Pancreas (tissue), 10 donors: ENCODE data around the gene RBM19. TPM values are rescaled to one million over a fixed set of nuclear protein-coding genes. Genes with fewer than 3 reads are reported as not detected.

ENCODE experiments used
- ATAC-seq, 4 donors: fragments of 200-7000 bp; cut with Tn5 transposase; one replicate each; pipeline versions ENCODE4 v1.8.0 to v1.9.1; 2020; ENCODE audit warnings: mild to moderate bottlenecking in 4 of 4, moderate library complexity in 4 of 4
- DNase-seq, 6 donors: peaks; one replicate each; pipeline ENCODE4 v3.0.0-alpha.2; 2020
- FAIRE-seq: peaks from 2 replicates; lab custom pipeline; 2012; peaks lifted over from hg19 to GRCh38; lab: Jason Lieb, UNC
- H3K27ac ChIP-seq, 4 donors: fragments of 200-600 bp; sonication (generic); 1 replicate in 3 of 4; 2 replicates in 1 of 4; pipeline versions ENCODE4 v1.5.0 to v1.8.0; 2020
- H3K27me3 ChIP-seq, 4 donors: fragments of 200-600 bp; one replicate each; pipeline ENCODE4 v1.8.0; 2021
- H3K36me3 ChIP-seq, 3 donors: fragments of 200-600 bp; sonication (generic) in 1 of 3; one replicate each; pipeline versions ENCODE4 v1.5.0 to v1.8.0; 2020 to 2021
- H3K4me1 ChIP-seq, 3 donors: fragments of 200-600 bp; one replicate each; pipeline ENCODE4 v1.8.0; 2021
- H3K4me3 ChIP-seq, 4 donors: fragments of 200-600 bp; sonication (generic) in 2 of 4; one replicate each; pipeline versions ENCODE4 v1.5.0 to v1.8.0; 2020 to 2021
- H3K9me3 ChIP-seq, 4 donors: fragments of 200-600 bp; one replicate each; pipeline ENCODE4 v1.8.0; 2021
- WGBS, 2 donors: extraction: QIAGEN DNeasy Blood & Tissue Kit; methylation state at CpG; one replicate each; pipeline ENCODE4 v1.1.7; 2013; 5-methylcytosine and 5-hydroxymethylcytosine counted together
- intact Hi-C, 3 donors: fragments of 100-400 bp; cut with DNase I; formaldehyde crosslinking; loops; one replicate each; pipeline versions ENCODE4 v1.11.1 to v1.14.2; 2022
- polyA plus RNA-seq, 2 donors: library from polyadenylated mRNA; stranded (reverse); fragments of 200-250 nt; gene quantifications; one replicate each; pipeline ENCODE4 v1.2.3, GENCODE V29; 2013
- total RNA-seq, 6 donors: library from RNA; stranded (reverse); fragmentation: NEBNext Ultra II Directional in 4 of 6; extraction: Animal tissue kit (Norgen Biotek cat#: 25700) in 4 of 6; gene quantifications; one replicate each; pipeline versions ENCODE4 v1.2.1 to v1.2.4, GENCODE V29; 2021 to 2023
- TF ChIP-seq, protein P1 (sequence below), 4 donors: fragments of 200-600 bp; sonication (generic) in 3 of 4; IDR thresholded peaks; one replicate each; pipeline versions ENCODE4 v1.5.0 to v1.8.0; 2021; ENCODE audit warnings: antibody characterized with exemption in 4 of 4
- donor health status: healthy with polysubstance abuse.
- donor health status: DM: no; HTN: no; CAD: no; lungs with moderate emphysema.
- donor health status: DM: no; HTN: no; CAD: no.
- donor health status: control.
- donor health status: control.
- donor health status: Bipolar disorder and iron deficiency.
- donor health status: DM: yes; HTN: yes; CAD: no.
- donor health status: DM: no; HTN: no; CAD: no.
- donor health status: DM: no; HTN: no; CAD: no.
- donor health status: DM: yes; HTN: yes; CAD: no.

Gene RBM19
- total and polyA plus RNA-seq, 8 donors: 13.9 to 32.2 (median 15.8) TPM

GRCh38 chr12:113846883-113847755 is 119.0 kb downstream of the RBM19 start:
- ATAC-seq: no peak
- Histone ChIP-seq H3K9me3 (no peaks in the 10 kb centered on the region), H3K4me1 (no peaks in the 10 kb centered on the region), H3K36me3 (no peaks in the 10 kb centered on the region), H3K4me3 (no peak overlapping the region), H3K27me3 (no peaks in the 10 kb centered on the region), H3K27ac (no peak overlapping the region)
- intact Hi-C loops: no loop called here
- 94% methylated on average over 18 of the region's 18 CpGs for WGBS, 2 donors
- TF ChIP-seq, protein P1, sequence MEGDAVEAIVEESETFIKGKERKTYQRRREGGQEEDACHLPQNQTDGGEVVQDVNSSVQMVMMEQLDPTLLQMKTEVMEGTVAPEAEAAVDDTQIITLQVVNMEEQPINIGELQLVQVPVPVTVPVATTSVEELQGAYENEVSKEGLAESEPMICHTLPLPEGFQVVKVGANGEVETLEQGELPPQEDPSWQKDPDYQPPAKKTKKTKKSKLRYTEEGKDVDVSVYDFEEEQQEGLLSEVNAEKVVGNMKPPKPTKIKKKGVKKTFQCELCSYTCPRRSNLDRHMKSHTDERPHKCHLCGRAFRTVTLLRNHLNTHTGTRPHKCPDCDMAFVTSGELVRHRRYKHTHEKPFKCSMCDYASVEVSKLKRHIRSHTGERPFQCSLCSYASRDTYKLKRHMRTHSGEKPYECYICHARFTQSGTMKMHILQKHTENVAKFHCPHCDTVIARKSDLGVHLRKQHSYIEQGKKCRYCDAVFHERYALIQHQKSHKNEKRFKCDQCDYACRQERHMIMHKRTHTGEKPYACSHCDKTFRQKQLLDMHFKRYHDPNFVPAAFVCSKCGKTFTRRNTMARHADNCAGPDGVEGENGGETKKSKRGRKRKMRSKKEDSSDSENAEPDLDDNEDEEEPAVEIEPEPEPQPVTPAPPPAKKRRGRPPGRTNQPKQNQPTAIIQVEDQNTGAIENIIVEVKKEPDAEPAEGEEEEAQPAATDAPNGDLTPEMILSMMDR (IDR thresholded peaks at IDR 0.05): no peak
- FAIRE-seq: no peak
- DNase-seq: no peak

- H3K27ac ChIP-seq: no peak overlapping the region
- H3K27me3 ChIP-seq: no peaks in the 10 kb centered on the region
- no peaks in the 10 kb centered on the region for H3K4me1 ChIP-seq
- intact Hi-C loops: no loop called here
- H3K36me3 ChIP-seq: no peaks in the 10 kb centered on the region
- DNase-seq (no peak), FAIRE-seq (no peak), ATAC-seq (no peak)
- H3K9me3 ChIP-seq: no peaks in the 10 kb centered on the region
- TF ChIP-seq, protein P1 (IDR thresholded peaks at IDR 0.05): no peak
- H3K4me3 ChIP-seq: no peak overlapping the region
- WGBS, 2 donors: 87 to 90% methylated on average over 10 of the region's 10 CpGs
These were observed 120.0 kb downstream of the RBM19 start for GRCh38 chr12:113845900-113846674.

DNA sequence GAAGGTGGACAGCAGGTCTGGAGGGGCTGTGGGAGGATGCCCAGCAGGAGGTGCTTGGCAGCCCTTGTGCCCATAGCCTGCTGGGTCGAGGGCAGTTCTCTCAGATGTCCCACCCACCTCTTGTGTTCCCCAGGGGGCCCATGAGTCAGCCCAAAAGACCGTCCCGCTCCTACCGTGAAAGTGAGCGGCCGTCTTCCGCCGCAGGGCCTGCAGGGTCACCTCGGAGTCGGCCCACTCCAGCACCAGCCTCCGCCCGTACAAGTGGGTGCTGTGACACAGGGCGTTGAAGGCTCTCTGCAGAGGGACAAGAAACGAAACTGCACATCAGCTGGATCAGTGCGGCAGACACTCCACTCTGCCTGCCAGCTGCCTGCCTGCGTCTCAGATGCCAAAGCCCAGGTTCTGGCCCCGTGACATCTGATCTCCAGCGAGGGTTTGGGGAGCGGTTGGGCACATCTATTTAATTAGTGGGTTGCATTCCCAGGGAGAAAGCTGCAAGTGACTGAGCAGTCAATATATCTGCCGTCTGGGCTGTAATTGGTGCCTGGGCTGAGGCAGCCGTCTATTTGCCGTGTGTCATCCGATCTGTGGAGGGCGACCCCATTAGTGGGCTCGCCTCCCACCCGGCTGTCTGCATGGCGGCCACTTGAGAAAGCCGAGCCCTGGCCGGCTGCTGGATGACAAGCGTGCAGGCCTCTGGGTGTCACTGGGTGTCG is 121.5 kb downstream of the RBM19 start:
- no peak for ATAC-seq
- no peaks in the 10 kb centered on the region for H3K36me3 ChIP-seq
- TF ChIP-seq, protein P1 (IDR thresholded peaks at IDR 0.05): no peak

DNA sequence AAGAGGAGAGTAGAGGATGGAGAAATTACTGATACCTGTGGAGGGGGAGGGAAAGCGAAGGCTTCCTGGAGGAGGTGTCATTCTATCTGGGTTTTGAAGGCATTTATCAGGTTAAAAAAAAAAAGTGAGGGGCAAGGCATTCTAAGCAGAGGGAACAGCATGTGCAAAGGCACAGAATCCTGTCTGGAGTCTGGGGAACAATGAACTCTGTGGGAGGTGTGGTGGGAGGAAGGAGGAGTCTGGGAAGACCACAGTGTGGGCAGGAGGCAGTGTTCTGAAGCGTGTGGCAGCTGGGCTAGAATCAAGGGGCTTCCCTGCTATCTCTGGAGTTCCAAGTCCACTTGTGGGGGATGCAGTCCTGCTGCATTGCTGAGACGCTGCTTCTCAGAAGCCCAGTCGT is 123.4 kb downstream of the RBM19 start:
- no peaks in the 10 kb centered on the region for H3K9me3 ChIP-seq
- intact Hi-C loops: no loop called here
- no peak overlapping the region for H3K27ac ChIP-seq
- DNase-seq (no peak), ATAC-seq (no peak), FAIRE-seq (no peak)
- TF ChIP-seq, protein P1 (IDR thresholded peaks at IDR 0.05): no peak
- no peaks in the 10 kb centered on the region for H3K27me3 ChIP-seq
- no peak overlapping the region for H3K4me3 ChIP-seq
- H3K36me3 ChIP-seq: no peaks in the 10 kb centered on the region
- no peaks in the 10 kb centered on the region for H3K4me1 ChIP-seq
- 95 to 100% methylated on average over 4 of the region's 4 CpGs for WGBS, 2 donors

More for the DNA sequence above, 121.5 kb downstream of the RBM19 start:
- no peaks in the 10 kb centered on the region for H3K4me1 ChIP-seq
- no peaks in the 10 kb centered on the region for H3K27me3 ChIP-seq
- FAIRE-seq: no peak
- no peaks in the 10 kb centered on the region for H3K9me3 ChIP-seq
- no peak for DNase-seq
- H3K27ac ChIP-seq: no peak overlapping the region
- no peak overlapping the region for H3K4me3 ChIP-seq
- WGBS, 2 donors: 91 to 92% methylated on average over 31 of the region's 31 CpGs
- intact Hi-C loops: no loop called here
